ENCODE data around the gene GJA3.

DNA sequence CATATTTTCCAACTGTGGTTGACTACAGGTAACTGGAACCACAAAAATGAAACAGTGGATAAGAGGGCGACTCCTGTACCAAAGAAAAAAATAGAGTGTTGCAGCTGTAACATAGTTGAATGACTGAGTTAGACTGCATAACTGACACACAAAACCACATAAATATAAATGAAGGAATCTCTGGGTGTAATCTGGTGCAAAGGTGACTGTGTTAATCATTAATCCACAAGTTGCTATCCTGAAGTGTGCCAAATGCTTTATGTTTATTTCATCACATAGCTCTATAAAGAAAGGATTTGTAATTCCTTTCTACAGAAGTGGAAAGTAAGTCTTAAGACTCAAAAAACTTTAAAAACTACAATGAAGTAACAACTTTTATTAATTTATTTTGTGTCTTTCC, 37.9 kb upstream of the GJA3 start:
- TF ChIP-seq ZNF384 (IDR thresholded peaks at IDR 0.05) (no peak), ARNT (IDR thresholded peaks at IDR 0.05) (no peak), FOXM1 (IDR thresholded peaks at IDR 0.05; ENCODE audit: borderline replicate concordance) (no peak), NFRKB (IDR thresholded peaks at IDR 0.05) (no peak), SP1 (IDR thresholded peaks at IDR 0.05) (no peak), TARDBP (IDR thresholded peaks at IDR 0.05) (no peak)

Data from HEK293T (cell line).